Tibial artery (tissue), 4 donors: Measurements from ENCODE around the gene PAQR4.

Experiments
- DNase-seq, 2 donors: peaks; one replicate each; pipeline ENCODE4 v3.0.0-alpha.2; 2019
- H3K27ac ChIP-seq, 2 donors: fragments of 200-600 bp; sonication (generic) in 1 of 2; 1 replicate in 1 of 2; 2 replicates in 1 of 2; pipeline ENCODE4 v1.5.1; 2018 to 2019; ENCODE audit warnings: mild to moderate bottlenecking in 1 of 2
- H3K27me3 ChIP-seq, 2 donors: fragments of 200-600 bp; sonication (generic) in 1 of 2; one replicate each; pipeline versions ENCODE4 v1.5.1 to v1.6.0; 2016 to 2019
- H3K36me3 ChIP-seq, 3 donors: fragments of 200-600 bp; sonication (generic) in 2 of 3; one replicate each; pipeline ENCODE4 v1.5.1; 2016 to 2019; ENCODE audit warnings: mild to moderate bottlenecking in 2 of 3
- H3K4me1 ChIP-seq, 4 donors: fragments of 200-600 bp; sonication (generic) in 2 of 4; 1 replicate in 3 of 4; 2 replicates in 1 of 4; pipeline ENCODE4 v1.5.1; 2016 to 2019
- H3K4me3 ChIP-seq, 2 donors: fragments of 200-600 bp; sonication (generic) in 1 of 2; 1 replicate in 1 of 2; 2 replicates in 1 of 2; pipeline ENCODE4 v1.5.1; 2018 to 2019; ENCODE audit warnings: mild to moderate bottlenecking in 2 of 2
- H3K9me3 ChIP-seq, 3 donors: fragments of 200-600 bp; sonication (generic) in 1 of 3; one replicate each; pipeline ENCODE4 v1.5.1; 2016 to 2019
- CTCF ChIP-seq, 2 experiments: fragments of 200-600 bp in 1 of 2; fragments of 450-650 bp in 1 of 2; IDR thresholded peaks; one replicate each; pipeline ENCODE4 v1.5.1; 2017 to 2019; ENCODE audit warnings: antibody characterized with exemption in 2 of 2, mild to moderate bottlenecking in 1 of 2, moderate library complexity in 1 of 2
- intact Hi-C: fragments of 100-400 bp; cut with DNase I; formaldehyde crosslinking; loops from one replicate; pipeline ENCODE4 v1.15.0; 2023; ENCODE audit warnings: low total_unique reads

Gene PAQR4

GRCh38 chr16:2948807-2949704 is 20.1 kb upstream of the PAQR4 start:
- Histone ChIP-seq H3K4me3 (no peak overlapping the region), H3K27me3 (peaks cover 0 to 7% of the 10 kb centered on the region in 2 donors), H3K4me1 (no peaks in the 10 kb centered on the region), H3K9me3 (no peaks in the 10 kb centered on the region), H3K36me3 (peaks cover 8 to 37% (median 24%) of the 10 kb centered on the region in 3 donors), H3K27ac (no peak overlapping the region)
- intact Hi-C loops: no loop called here
- DNase-seq: no peak
- TF ChIP-seq CTCF (IDR thresholded peaks at IDR 0.05): no peak

DNA sequence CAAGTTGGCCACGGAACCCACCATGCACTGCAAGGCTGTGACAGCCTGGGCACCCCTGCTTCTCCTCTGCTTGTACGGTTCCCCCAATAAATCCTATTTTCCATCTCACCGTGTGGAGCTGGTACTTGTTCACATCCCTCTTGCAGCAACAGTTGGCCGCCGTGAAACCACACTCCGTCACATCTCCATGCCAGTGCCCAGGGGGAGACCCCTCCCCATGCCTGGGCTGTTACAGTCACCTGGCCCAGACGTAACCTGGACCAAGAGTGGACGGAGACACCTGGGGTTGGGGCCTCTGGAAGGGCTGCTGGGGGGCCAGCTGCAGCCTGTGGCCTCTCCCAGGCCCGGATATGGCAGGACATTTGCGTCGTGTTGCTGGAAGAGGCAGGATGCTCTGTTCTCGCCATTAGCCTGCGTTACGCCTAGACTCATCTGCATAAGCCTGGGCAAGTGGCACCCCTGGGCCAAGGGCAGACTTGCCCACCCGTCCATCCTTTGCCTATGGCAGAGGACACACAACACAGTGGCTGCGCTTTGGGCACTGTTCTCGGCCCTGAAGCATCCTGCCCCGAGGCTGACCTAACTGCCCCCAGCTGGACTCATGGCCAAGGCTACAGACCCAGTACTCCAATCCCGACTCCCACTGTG is 19.3 kb upstream of the PAQR4 start:
- Histone ChIP-seq H3K27me3 (peaks cover 0 to 15% of the 10 kb centered on the region in 2 donors), H3K4me1 (no peaks in the 10 kb centered on the region), H3K27ac (no peak overlapping the region), H3K4me3 (no peak overlapping the region), H3K36me3 (peaks cover 8 to 30% (median 19%) of the 10 kb centered on the region in 3 donors), H3K9me3 (no peaks in the 10 kb centered on the region)
- DNase-seq: no peak
- TF ChIP-seq CTCF (IDR thresholded peaks at IDR 0.05): no peak
- intact Hi-C loops: no loop called here

DNA sequence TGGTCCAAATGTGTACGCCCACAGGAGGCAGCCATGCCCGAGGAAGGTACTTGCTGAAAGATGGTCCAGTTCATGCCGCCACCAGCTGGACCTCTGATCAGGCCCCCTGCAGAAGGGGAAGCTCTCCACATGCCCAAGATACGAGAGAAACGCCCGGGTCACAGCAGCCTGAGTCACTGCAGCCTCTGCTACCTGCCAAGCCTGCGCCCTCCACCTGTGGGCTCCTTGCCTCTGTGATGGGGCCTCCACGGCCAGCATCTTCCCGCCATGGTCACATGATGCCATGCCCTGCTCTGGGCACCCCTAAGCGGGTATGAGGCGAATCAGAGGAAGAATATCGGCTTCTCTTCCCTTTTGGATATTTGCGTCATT is 18.8 kb upstream of the PAQR4 start:
- TF ChIP-seq CTCF (IDR thresholded peaks at IDR 0.05): no peak
- H3K27ac ChIP-seq: no peak overlapping the region
- H3K9me3 ChIP-seq: no peaks in the 10 kb centered on the region
- no peaks in the 10 kb centered on the region for H3K4me1 ChIP-seq
- intact Hi-C loops: no loop called here
- DNase-seq: no peak
- H3K27me3 ChIP-seq: peaks cover 0 to 20% of the 10 kb centered on the region in 2 donors
- peaks cover 8 to 29% (median 15%) of the 10 kb centered on the region in 3 donors for H3K36me3 ChIP-seq
- H3K4me3 ChIP-seq: no peak overlapping the region

- intact Hi-C loops: no loop called here
- Histone ChIP-seq H3K4me1 (no peaks in the 10 kb centered on the region), H3K4me3 (no peak overlapping the region), H3K36me3 (peaks cover 8 to 29% (median 15%) of the 10 kb centered on the region in 3 donors), H3K27me3 (peaks cover 0 to 24% of the 10 kb centered on the region in 2 donors), H3K27ac (no peak overlapping the region), H3K9me3 (no peaks in the 10 kb centered on the region)
- no peak for DNase-seq
- TF ChIP-seq CTCF (IDR thresholded peaks at IDR 0.05): no peak
These were observed 18.4 kb upstream of the PAQR4 start for GRCh38 chr16:2950773-2951172.

GRCh38 chr16:2952679-2953078 is 16.5 kb upstream of the PAQR4 start:
- Histone ChIP-seq H3K27ac (no peak overlapping the region), H3K9me3 (no peaks in the 10 kb centered on the region), H3K4me3 (no peak overlapping the region), H3K4me1 (no peaks in the 10 kb centered on the region), H3K27me3 (peaks cover 0 to 39% of the 10 kb centered on the region in 2 donors), H3K36me3 (peaks cover 8 to 21% (median 15%) of the 10 kb centered on the region in 3 donors)
- no peak for DNase-seq
- intact Hi-C loops: no loop called here
- TF ChIP-seq CTCF (IDR thresholded peaks at IDR 0.05): no peak
